Head of caudate nucleus (tissue), 42 donors: ENCODE data around the gene FAM43A.
A peak's percentile ranks its signal among the peaks of the same experiment; 100 is the strongest.

ENCODE experiments used
- DNase-seq, 42 donors: peaks; one replicate each; pipeline versions ENCODE4 v3.0.0 to v3.0.0-alpha.2; 2020 to 2021; ENCODE audit warnings: mixed read lengths in 7 of 42
- intact Hi-C: fragments of 100-400 bp; cut with DNase I; formaldehyde crosslinking; loops from one replicate; pipeline ENCODE4 v1.15.0; 2022

Gene FAM43A, protein sequence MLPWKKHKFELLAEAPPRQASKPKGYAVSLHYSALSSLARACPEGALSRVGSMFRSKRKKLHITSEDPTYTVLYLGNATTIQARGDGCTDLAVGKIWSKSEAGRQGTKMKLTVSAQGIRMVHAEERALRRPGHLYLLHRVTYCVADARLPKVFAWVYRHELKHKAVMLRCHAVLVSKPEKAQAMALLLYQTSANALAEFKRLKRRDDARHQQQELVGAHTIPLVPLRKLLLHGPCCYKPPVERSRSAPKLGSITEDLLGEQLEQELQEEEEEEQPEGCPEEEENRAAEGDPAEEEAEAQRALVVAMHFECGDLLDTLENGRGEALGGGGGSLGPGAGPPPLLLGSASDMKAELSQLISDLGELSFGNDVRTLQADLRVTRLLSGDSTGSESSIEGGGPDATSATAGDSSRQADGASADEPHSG

GRCh38 chr3:194685718-194686413, at the start of gene FAM43A:
Gene FAM43A, plus strand, starts transcription at chr3:194685883. Its CDS starts 944 bp downstream, at chr3:194686827.
- intact Hi-C loops = loop anchor here (2.0 to 10.0 kb wide), 3 partner anchors 71 to 573 kb away; no protein-coding TSS in a partner anchor
- DNase-seq = peak; percentile 71 to 95 (median 88)

- DNase-seq = peak in 37 of 42 donors; percentile 25 to 89 (median 59)
- intact Hi-C loops = no loop called here
Measured at GRCh38 chr3:194637066-194637465, 48.6 kb upstream of the FAM43A start.

DNA sequence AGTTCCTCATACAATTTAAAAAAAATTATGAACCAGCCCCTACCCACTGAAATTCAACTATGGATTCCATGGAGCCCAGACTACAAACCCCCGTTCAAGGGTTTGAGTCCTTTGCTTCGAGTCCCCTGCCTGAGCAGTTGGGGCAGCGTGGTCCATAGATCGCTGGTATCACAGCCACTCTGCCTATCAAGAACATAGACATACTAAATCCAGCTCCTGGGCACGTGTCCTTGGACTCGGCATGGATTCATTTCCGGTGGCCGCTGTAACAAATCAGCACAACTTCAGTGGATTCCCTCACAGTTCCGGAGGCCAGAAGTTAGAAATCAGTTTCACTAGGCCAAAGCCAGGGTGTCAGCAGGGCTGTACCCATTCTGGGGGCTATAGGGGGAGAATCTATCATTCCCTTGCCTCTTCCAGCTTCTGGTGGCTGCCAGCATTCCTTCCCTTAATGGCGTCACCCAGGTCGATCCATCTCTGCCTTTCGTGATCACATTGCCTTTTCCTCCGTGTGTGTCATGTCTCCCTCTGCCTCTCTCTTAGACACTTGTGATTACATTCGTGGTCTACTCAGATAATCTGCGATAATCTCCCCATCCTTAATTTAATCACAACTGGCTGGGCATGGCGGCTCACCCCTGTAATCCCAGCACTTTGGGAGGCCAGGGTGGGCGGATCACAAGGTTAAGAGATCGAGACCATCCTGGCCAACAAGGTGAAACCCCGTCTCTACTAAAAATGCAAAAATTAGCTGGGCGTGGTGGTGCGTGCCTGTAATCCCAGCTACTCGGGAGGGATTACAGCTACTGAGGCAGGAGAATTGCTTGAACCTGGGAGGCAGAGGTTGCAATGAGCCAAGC, 47.9 kb upstream of the FAM43A start:
- DNase-seq = peak in 2 of 42 donors; percentile 16 to 31
- intact Hi-C loops = no loop called here

- DNase-seq = peak in 1 of 42 donors; percentile 36
- intact Hi-C loops = no loop called here
Measured at GRCh38 chr3:194638991-194639605, 46.6 kb upstream of the FAM43A start.

DNA sequence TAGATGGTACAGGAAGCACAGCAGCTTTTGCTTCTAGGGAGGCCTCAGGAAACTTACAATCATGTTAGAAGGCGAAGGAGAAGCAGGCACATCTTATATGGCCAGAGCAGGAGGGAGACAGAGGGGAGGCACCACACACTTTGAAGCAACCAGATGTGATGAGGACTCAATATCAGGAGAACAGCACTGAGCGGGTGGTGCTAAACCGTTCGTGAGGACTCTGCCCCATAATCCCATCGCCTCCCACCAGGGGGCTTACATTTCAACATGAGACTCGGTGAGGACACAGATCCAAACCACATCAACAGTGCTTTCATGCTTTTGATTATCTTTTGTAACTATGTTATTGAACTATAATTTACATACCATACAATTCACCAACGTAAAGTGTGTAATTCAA, 44.9 kb upstream of the FAM43A start:
- intact Hi-C loops = no loop called here

GRCh38 chr3:194642769-194643168, 42.9 kb upstream of the FAM43A start:
- no peak for DNase-seq
- intact Hi-C loops = no loop called here

More for the DNA sequence above, 44.9 kb upstream of the FAM43A start:
- DNase-seq = no peak

- DNase-seq = peak in 1 of 42 donors; percentile 20
- intact Hi-C loops = no loop called here
Measured at GRCh38 chr3:194647747-194648146, 37.9 kb upstream of the FAM43A start.

GRCh38 chr3:194654443-194654842, 31.2 kb upstream of the FAM43A start:
- intact Hi-C loops = no loop called here
- no peak for DNase-seq

DNA sequence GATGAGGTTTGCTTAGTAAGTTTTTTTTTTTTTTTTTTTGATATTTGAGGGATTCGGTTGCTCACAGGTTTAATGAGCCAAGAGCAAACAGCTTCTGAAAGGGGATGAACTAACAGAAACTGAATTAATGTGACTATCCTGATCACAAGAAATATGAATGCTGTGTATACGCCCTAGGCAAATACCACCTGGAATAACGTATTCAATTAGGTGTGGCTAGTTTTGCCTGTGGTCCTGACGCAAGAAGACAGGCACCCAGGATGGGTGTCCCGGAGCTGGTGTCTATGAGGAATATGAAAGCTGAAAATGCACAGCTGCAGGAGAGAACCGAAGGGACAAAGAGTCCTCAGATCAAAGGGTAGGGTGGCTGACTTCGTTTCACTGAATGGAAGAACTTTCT, 28.2 kb upstream of the FAM43A start:
- intact Hi-C loops = no loop called here
- DNase-seq = no peak

GRCh38 chr3:194658477-194659242, 27.0 kb upstream of the FAM43A start:
- DNase-seq = no peak
- intact Hi-C loops = no loop called here

DNA sequence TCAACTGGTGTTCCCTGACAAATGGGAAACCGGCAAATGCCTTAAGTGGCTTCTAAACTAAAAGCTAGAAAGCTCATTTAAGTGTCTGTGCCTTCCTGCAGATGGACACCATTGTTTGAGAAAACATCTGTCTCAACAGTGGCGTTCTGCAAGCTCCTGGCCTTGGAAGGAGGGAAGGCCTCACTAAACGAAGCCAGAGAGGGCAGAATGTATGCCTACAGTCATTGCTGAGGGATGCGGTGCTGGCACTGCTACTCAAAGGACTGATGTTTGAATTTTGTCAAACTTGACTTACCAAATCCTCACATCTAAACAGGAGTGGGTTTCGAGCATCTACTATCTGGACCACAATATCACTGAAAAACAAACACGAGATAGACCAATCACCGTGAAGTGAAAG, 25.9 kb upstream of the FAM43A start:
- DNase-seq = no peak
- intact Hi-C loops = no loop called here

GRCh38 chr3:194661374-194661773, 24.3 kb upstream of the FAM43A start:
- DNase-seq = no peak
- intact Hi-C loops = no loop called here

DNA sequence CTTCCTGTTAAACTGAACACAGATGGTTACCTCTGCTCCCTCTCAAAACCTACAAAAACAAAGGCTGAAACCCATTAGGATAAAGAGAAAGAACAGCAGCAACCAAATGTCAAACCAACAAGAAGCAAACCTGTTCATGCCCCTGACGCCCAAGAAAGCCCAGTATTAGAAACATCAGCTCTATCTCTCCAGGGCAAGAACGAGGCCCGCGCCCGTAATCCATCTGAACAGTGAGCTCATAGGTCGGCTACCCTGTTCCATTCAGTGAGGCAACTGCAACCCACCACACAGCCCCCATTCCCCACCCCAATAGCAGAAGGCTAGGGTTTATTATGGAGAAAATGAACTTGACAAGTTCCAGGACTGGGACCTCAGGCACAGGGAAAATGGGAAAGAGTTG, 23.7 kb upstream of the FAM43A start:
- no peak for DNase-seq
- intact Hi-C loops = no loop called here

DNA sequence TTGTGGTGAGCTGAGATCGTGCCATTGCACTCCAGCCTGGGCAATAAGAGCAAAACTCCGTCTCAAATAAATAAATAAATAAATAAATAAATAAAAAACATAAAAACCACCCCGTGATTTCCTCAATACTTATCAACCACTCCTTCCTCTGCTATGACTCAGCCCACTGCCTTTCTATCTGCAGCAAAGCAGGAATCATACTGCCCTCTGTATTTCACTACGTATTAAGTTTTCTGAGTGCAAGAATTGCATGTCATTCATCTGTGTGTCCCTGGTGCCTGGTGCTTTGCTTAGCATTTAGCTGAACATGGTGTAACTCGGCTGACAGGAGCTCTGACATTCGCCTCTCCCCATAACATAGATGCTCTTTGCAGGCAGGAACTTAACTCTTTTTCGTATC, 20.8 kb upstream of the FAM43A start:
- intact Hi-C loops = no loop called here
- peak in 1 of 42 donors; percentile 7 for DNase-seq

GRCh38 chr3:194667363-194667762, 18.3 kb upstream of the FAM43A start:
- intact Hi-C loops = no loop called here
- DNase-seq = no peak

- peak in 3 of 42 donors; percentile 10 to 30 (median 28) for DNase-seq
- intact Hi-C loops = loop anchor here (5.0 kb wide), 2 partner anchors 771 to 1079 kb away; partner anchors contain the start of genes ACAP2 and OPA1
Measured at GRCh38 chr3:194671511-194671899, 14.2 kb upstream of the FAM43A start.

DNA sequence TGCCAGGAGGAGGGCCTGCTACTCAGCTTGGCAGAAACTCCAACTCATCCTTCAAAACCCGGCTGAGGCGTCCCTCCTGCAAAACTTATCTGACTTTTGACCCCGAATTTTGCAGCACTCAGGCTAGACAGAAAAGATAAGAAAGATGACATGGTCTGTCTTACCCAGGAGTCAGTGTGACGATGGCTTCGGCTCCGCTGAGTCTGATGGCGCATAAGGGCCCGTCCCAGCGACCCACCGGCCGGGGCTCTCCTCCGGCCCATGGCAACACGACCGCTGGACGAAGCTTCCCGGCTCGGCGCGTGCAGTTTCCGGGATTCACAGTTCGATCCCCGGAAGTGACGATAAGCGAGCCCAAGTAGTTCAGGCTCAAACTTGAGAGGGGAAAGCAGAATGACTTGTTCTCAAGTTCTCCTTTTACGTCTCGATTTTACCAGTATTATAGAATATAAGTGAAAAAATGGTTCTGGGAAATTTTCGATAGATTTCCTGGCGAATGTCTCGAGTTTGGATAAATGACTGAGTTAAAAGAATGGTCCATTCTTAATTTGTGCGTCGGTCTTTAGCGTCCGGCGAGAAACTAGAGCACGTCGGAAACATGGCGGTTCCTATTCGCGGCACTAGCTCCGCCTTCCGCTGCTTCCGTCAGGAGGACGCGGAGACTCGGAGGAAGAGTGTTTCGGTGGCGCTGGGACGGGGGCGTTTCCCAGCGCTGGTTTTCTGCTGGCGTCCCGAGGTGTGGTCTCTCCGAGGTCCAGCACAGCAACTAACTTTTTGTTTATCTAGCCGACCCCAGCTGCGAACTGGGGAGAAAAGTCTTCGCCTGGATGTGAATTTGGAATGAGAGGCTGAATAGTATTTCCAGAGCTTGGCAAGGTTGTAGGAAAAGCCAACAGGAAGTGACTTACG, 13.5 kb upstream of the FAM43A start, which contains the start of gene LSG1:
TSS of gene LSG1 (minus strand) at position 292 of the 909 bp plus-strand sequence. CDS start at position 263, 29 bp downstream.
- intact Hi-C loops = loop anchor here (5.0 kb wide), 2 partner anchors 770 to 1080 kb away; partner anchors contain the start of genes ACAP2 and OPA1

More for the DNA sequence above, 13.5 kb upstream of the FAM43A start, which contains the start of gene LSG1:
- peak; percentile 83 to 97 (median 92) for DNase-seq
